Measurements from ENCODE around the gene FAM168A. TPM values are rescaled to one million over a fixed set of nuclear protein-coding genes. Genes with fewer than 3 reads are reported as not detected.

The FAM168A gene
- total RNA-seq, 1 experiment from 2014 or later, result 21.1 TPM

GRCh38 chr11:73596547-73596946, 1.4 kb downstream of the FAM168A start:
- H2BK20ac ChIP-seq (ENCODE audit: low read depth, low read length, poor library complexity, severe bottlenecking), result no peak overlapping the region
- peaks cover 9% of the 10 kb centered on the region; the same call in 1 of the 2 replicates for H3K79me2 ChIP-seq (ENCODE audit: insufficient read depth, low read length)
- H2AFZ ChIP-seq (ENCODE audit: low read length), result no peak overlapping the region
- no peak overlapping the region for H3K23ac ChIP-seq (ENCODE audit: insufficient read length, low read depth, low read length)
- peaks cover 29 to 44% of the 10 kb centered on the region in 2 experiments for H3K4me1 Mint-ChIP-seq
- H4K8ac ChIP-seq (replicated peaks; ENCODE audit: insufficient read length, low read depth, low read length), result no peak overlapping the region
- H2BK5ac ChIP-seq (ENCODE audit: insufficient read length, low read length), result no peak overlapping the region
- no peak overlapping the region for H3K18ac ChIP-seq (ENCODE audit: insufficient read length, low read depth, low read length)
- no peak for TF ChIP-seq CTCF (conservative IDR thresholded peaks at IDR 0.05)
- no peaks in the 10 kb centered on the region for H3K79me1 ChIP-seq (ENCODE audit: insufficient read depth, low read depth, low read length, poor library complexity, severe bottlenecking)
- H3K9ac ChIP-seq (ENCODE audit: extremely low read depth, insufficient read length, low read length), result no peak overlapping the region
- peak overlapping the region; percentile 44 for H3K4me2 ChIP-seq (ENCODE audit: insufficient read depth, insufficient read length, low read length)
- H3K23me2 ChIP-seq (ENCODE audit: insufficient read length, low read depth, low read length, poor library complexity, severe bottlenecking), result peaks cover 10% of the 10 kb centered on the region
- no peak overlapping the region for H3T11ph ChIP-seq (ENCODE audit: low read length)
- DNase-seq, result no peak
- no peak overlapping the region for H3K27ac ChIP-seq (ENCODE audit: insufficient read length, low read depth, low read length)
- H3K27me3 ChIP-seq (ENCODE audit: insufficient read depth, low read length), result no peaks in the 10 kb centered on the region
- H3K36me3 Mint-ChIP-seq (ENCODE audit: insufficient read depth in 1 of 3, low read depth in 3 of 3), result peaks cover 0 to 4% (median 0%) of the 10 kb centered on the region in 3 experiments; a peak in 3 of 7 replicates
- H3K27me3 Mint-ChIP-seq (ENCODE audit: low read depth), result no peaks in the 10 kb centered on the region
- peak overlapping the region in 2 of 3 experiments; percentile 21 to 31; a peak in 3 of 7 replicates for H3K27ac Mint-ChIP-seq
- H2BK12ac ChIP-seq (ENCODE audit: insufficient read length, low read depth, low read length), result no peak overlapping the region
- WGBS (ENCODE audit: extremely low coverage, insufficient read length, low lambda C conversion rate), result no CpG with 5 or more reads among the region's 2 CpGs
- H3K4me1 ChIP-seq (ENCODE audit: insufficient read depth, low read length), result peaks cover 10% of the 10 kb centered on the region
- peak overlapping the region; percentile 79 to 94 for H3K4me3 Mint-ChIP-seq
- no peak overlapping the region for H3K56ac ChIP-seq (ENCODE audit: insufficient read length, low read depth, low read length)
- H3K14ac ChIP-seq (ENCODE audit: insufficient read depth, low read length), result no peak overlapping the region
- no peak overlapping the region for H2BK15ac ChIP-seq (ENCODE audit: low read depth, low read length)
- no peak overlapping the region for H3K4ac ChIP-seq (ENCODE audit: low read depth, low read length)
- no peak overlapping the region for H2BK120ac ChIP-seq (ENCODE audit: low read depth, low read length, poor library complexity, severe bottlenecking)
- H4K91ac ChIP-seq (ENCODE audit: insufficient read length, low read depth, low read length), result no peak overlapping the region
- H3K9me3 ChIP-seq (ENCODE audit: control insufficient read depth, low read depth, low read length), result no peaks in the 10 kb centered on the region
- no peaks in the 10 kb centered on the region; a peak in 2 of 5 replicates for H3K9me3 Mint-ChIP-seq
- no peak overlapping the region for H4K5ac ChIP-seq (ENCODE audit: insufficient read length, low read depth, low read length)
- H4K20me1 ChIP-seq (ENCODE audit: control insufficient read depth, insufficient read depth, insufficient read length), result no peaks in the 10 kb centered on the region
- no peak overlapping the region for H2AK5ac ChIP-seq (ENCODE audit: insufficient read length, low read length)
